ENCODE data around the gene OR4C11.

The OR4C11 gene

DNA sequence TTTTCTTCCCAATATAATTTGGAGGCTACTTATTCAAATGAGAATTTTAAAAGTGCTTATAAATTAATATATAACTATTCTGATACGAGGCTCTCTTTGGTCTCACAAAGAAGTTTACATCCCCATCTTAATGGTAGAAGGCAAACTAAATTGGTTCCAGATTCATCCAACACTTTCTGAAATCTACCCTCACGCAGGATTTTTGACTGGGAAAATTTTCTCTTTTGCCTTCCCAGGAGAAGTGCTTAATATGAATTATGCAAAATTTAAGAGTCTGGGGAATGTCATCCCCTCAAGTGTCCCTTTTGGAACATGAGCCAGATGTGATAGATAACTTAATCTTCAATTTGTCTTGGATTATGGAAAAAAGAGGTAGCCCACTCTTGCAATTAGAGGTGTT lies at the start of gene OR4C11:
OR4C11 (minus strand) TSS at position 101 of the 400 bp plus-strand sequence. CDS start 3,272 bp downstream, outside the sequence.
- no peak for DNase-seq (ENCODE audit: low read depth)

- no peak for DNase-seq (ENCODE audit: low read depth)
These were observed 47.7 kb upstream of the OR4C11 start for GRCh38 chr11:55655096-55655495.

DNA sequence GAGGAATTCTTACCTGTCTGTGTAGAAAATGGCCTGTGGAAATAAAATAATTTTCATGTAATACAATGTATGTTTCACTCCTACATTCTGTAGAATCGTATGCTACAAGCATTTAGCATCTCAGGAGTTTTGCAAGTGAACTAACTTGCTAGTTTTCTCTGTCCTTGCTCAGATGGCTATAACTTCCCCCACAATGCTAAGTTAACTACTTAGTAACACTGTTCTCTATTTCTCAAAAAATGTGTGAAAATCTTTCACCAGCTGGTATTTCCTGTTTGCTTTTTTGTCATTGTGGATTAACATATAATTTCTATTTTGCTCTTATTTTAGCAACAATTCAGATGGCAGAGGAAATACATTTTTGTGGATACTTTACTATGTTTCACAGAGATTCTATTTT lies 45.1 kb upstream of the OR4C11 start:
- DNase-seq (ENCODE audit: low read depth) = no peak

- no peak for DNase-seq (ENCODE audit: low read depth)
These were observed 40.6 kb upstream of the OR4C11 start, which contains the start of gene OR4S2 for GRCh38 chr11:55648027-55648426. Gene OR4S2 (plus strand): TSS chr11:55648327. CDS start chr11:55650904, 2,577 bp downstream.

GRCh38 chr11:55634813-55635212 lies 27.4 kb upstream of the OR4C11 start, which contains the start of gene OR4P4:
Gene OR4P4 (plus strand): TSS chr11:55635113.
- DNase-seq (ENCODE audit: low read depth) = no peak

GRCh38 chr11:55624531-55624930 lies 17.1 kb upstream of the OR4C11 start:
- no peak for DNase-seq (ENCODE audit: low read depth)

DNA sequence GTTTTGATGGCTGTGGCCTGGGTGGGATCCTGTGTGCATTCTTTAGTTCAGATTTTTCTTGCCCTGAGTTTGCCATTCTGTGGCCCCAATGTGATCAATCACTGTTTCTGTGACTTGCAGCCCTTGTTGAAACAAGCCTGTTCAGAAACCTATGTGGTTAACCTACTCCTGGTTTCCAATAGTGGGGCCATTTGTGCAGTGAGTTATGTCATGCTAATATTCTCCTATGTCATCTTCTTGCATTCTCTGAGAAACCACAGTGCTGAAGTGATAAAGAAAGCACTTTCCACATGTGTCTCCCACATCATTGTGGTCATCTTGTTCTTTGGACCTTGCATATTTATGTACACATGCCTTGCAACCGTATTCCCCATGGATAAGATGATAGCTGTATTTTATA lies 34.9 kb downstream of the OR4C11 start:
- no peak for DNase-seq (ENCODE audit: low read depth)

DNA sequence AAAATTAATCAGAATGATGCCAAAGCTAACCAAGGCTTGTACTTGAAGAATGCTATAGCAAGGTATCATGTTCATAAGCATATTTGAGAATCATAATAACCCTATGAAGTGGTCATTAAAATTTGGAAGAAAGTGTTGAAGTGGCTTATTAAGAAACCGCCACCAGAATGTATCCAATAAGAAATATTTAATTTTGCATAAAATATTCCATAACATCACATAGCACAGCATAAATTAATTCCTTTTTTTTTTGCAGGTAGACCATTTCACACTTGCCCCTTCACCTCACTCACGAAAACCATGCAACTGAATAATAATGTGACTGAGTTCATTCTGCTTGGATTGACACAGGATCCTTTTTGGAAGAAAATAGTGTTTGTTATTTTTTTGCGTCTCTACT lies 35.6 kb downstream of the OR4C11 start, which contains the start of gene OR4C16:
OR4C16 (plus strand) TSS at position 301 of the 400 bp plus-strand sequence; CDS start at position 301, 0 bp downstream.
- no peak for DNase-seq (ENCODE audit: low read depth)

- no peak for DNase-seq (ENCODE audit: low read depth)
These were observed 53.3 kb downstream of the OR4C11 start, which contains the start of gene OR4C15 for GRCh38 chr11:55554169-55554568. Gene OR4C15 (plus strand): TSS chr11:55554469. CDS start chr11:55554469, 0 bp downstream.

Measured in activated gamma-delta T cell treated with anti-CD3 and anti-CD28 coated beads, Interleukin-2, amount 50 U/mL, for 16 hours (primary cell).